B cell (primary cell): ENCODE measurements around the gene SMKR1. TPM values are rescaled to one million over a fixed set of nuclear protein-coding genes. Genes with fewer than 3 reads are reported as not detected.

Experiments
- ATAC-seq: fragments of 200-7000 bp; cut with Tn5 transposase; one replicate; pipeline ENCODE4 v1.10.0; 2021; ENCODE audit warnings: low read depth, mild to moderate bottlenecking, moderate number of reproducible peaks, moderate library complexity
- CTCF ChIA-PET: fragments of 350-600 bp; sonication (Branson Sonifier 250); formaldehyde crosslinking; loops from one replicate; lab custom pipeline; 2021; ENCODE audit warnings: antibody characterized with exemption, inconsistent platforms; lab: Charles Lee
- POLR2A ChIA-PET: fragments of 350-600 bp; sonication (Branson Sonifier 250); formaldehyde crosslinking; loops from one replicate; lab custom pipeline; 2021; ENCODE audit warnings: antibody characterized with exemption; lab: Charles Lee
- DNase-seq: peaks from one replicate; pipeline ENCODE4 v3.0.0; 2013
- H2AFZ ChIP-seq: 2 replicates; pipeline ENCODE4 v1.6.1; 2012; ENCODE audit warnings: mild to moderate bottlenecking, low read depth, low read length; ENCODE audit not compliant: insufficient read depth, poor library complexity, severe bottlenecking
- H3K27ac ChIP-seq, 2 donors: 1 replicate in 1 of 2; 2 replicates in 1 of 2; pipeline ENCODE4 v1.5.1; 2012 to 2013; ENCODE audit warnings: low read length in 2 of 2, mild to moderate bottlenecking in 2 of 2, moderate library complexity in 1 of 2
- H3K27me3 ChIP-seq, 4 experiments: fragments of 200-600 bp in 1 of 4; sonication (generic) in 1 of 4; replicated peaks in 1 of 4; 1 replicate in 2 of 4; 2 replicates in 2 of 4; pipeline versions ENCODE4 v1.6.1 to v1.7.0; 2013 to 2016; ENCODE audit warnings: low read length in 3 of 4, mild to moderate bottlenecking in 2 of 4, mixed read lengths in 1 of 4, moderate library complexity in 1 of 4; ENCODE audit not compliant: insufficient read depth in 4 of 4, control insufficient read depth in 3 of 4; ENCODE audit errors: control extremely low read depth in 1 of 4
- H3K36me3 ChIP-seq, 2 experiments: replicated peaks in 1 of 2; 1 replicate in 1 of 2; 2 replicates in 1 of 2; pipeline versions ENCODE4 v1.6.1 to v1.7.1; 2013; ENCODE audit warnings: low read length in 1 of 2; ENCODE audit not compliant: insufficient read depth in 2 of 2, control insufficient read depth in 1 of 2; ENCODE audit errors: control extremely low read depth in 1 of 2, extremely low read depth in 1 of 2
- H3K4me1 ChIP-seq, 2 donors: fragments of 200-600 bp in 1 of 2; sonication (generic) in 1 of 2; 1 replicate in 1 of 2; 2 replicates in 1 of 2; pipeline versions ENCODE4 v1.5.1 to v1.6.1; 2013 to 2017; ENCODE audit warnings: low read length in 2 of 2; ENCODE audit not compliant: control insufficient read depth in 2 of 2, insufficient read depth in 2 of 2
- H3K4me2 ChIP-seq: replicated peaks from 2 replicates; pipeline ENCODE3; 2012; ENCODE audit warnings: mild to moderate bottlenecking, low read depth, low read length; ENCODE audit not compliant: poor library complexity, severe bottlenecking
- H3K4me3 ChIP-seq, 5 experiments: fragments of 200-600 bp in 1 of 5; sonication (generic) in 1 of 5; 1 replicate in 3 of 5; 2 replicates in 2 of 5; pipeline versions ENCODE4 v1.5.1 to v1.7.0; 2011 to 2016; ENCODE audit warnings: low read length in 4 of 5, mild to moderate bottlenecking in 4 of 5, low read depth in 2 of 5, control low read depth in 1 of 5, moderate library complexity in 1 of 5; ENCODE audit not compliant: insufficient read depth in 1 of 5; ENCODE audit errors: control extremely low read depth in 1 of 5, extremely low read depth in 1 of 5
- H3K79me2 ChIP-seq: fragments of 200-600 bp; sonication (generic); one replicate; pipeline ENCODE4 v1.6.0; 2016; ENCODE audit warnings: low read length; ENCODE audit not compliant: control insufficient read depth, insufficient read depth
- H3K9ac ChIP-seq: fragments of 200-600 bp; sonication (generic); 2 replicates; pipeline ENCODE4 v1.6.1; 2017; ENCODE audit warnings: mild to moderate bottlenecking, low read length, moderate library complexity
- H3K9me3 ChIP-seq, 3 donors: one replicate each; pipeline versions ENCODE4 v1.6.1 to v1.7.1; 2013; ENCODE audit warnings: low read length in 2 of 3; ENCODE audit not compliant: control insufficient read depth in 2 of 3, insufficient read depth in 1 of 3; ENCODE audit errors: control extremely low read depth in 1 of 3
- H4K20me1 ChIP-seq: 2 replicates; pipeline ENCODE4 v1.6.0; 2012; ENCODE audit warnings: mild to moderate bottlenecking, low read length; ENCODE audit not compliant: insufficient read depth, control insufficient read depth, poor library complexity, severe bottlenecking
- H3K27ac Mint-ChIP-seq: one replicate; pipeline ENCODE4 v1.8.0; 2021; ENCODE audit warnings: mixed read lengths
- H3K27me3 Mint-ChIP-seq: one replicate; pipeline ENCODE4 v1.8.0; 2021; ENCODE audit warnings: mixed read lengths
- H3K4me1 Mint-ChIP-seq: one replicate; pipeline ENCODE4 v1.8.0; 2021; ENCODE audit warnings: mixed read lengths
- H3K4me3 Mint-ChIP-seq: one replicate; pipeline ENCODE4 v1.8.0; 2021; ENCODE audit warnings: mixed read lengths
- H3K9me3 Mint-ChIP-seq: one replicate; pipeline ENCODE4 v1.8.0; 2022; ENCODE audit warnings: mixed read lengths; ENCODE audit not compliant: insufficient read depth
- EZH2 ChIP-seq: IDR thresholded peaks from 2 replicates; pipeline ENCODE4 v1.6.1; 2012; ENCODE audit warnings: borderline replicate concordance, low read depth, mild to moderate bottlenecking, moderate library complexity, low read length; ENCODE audit not compliant: insufficient read depth, poor library complexity, severe bottlenecking
- WGBS: methylation state at CpG from one replicate; pipeline ENCODE4 v1.1.5; 2013; ENCODE audit warnings: missing lambda C conversion rate; ENCODE audit not compliant: insufficient coverage; 5-methylcytosine and 5-hydroxymethylcytosine counted together
- intact Hi-C: fragments of 100-400 bp; cut with micrococcal nuclease; formaldehyde crosslinking; loops from one replicate; pipeline ENCODE4 v1.10.0; 2022
- polyA plus RNA-seq: library from polyadenylated mRNA; depleted of rRNA; stranded (reverse); fragments of >200 nt; gene quantifications from 2 replicates; pipeline ENCODE4 v1.2.3, GENCODE V29; 2012
- total RNA-seq, 2 donors: library from RNA; stranded (reverse); fragments of 120-200 nt in 1 of 2; gene quantifications; 1 replicate in 1 of 2; 2 replicates in 1 of 2; pipeline versions ENCODE4 v1.2.3 to v1.2.4, GENCODE V29; 2013 to 2022
- TF ChIP-seq, protein P1 (sequence below): fragments of 200-600 bp; IDR thresholded peaks from one replicate; pipeline ENCODE4 v1.8.0; 2022; ENCODE audit warnings: antibody characterized with exemption, mild to moderate bottlenecking

The SMKR1 gene
- total and polyA plus RNA-seq, 2 donors (not counting 1 experiment from before 2014, with no cell fraction given), result 0.58 to 2.9 TPM

DNA sequence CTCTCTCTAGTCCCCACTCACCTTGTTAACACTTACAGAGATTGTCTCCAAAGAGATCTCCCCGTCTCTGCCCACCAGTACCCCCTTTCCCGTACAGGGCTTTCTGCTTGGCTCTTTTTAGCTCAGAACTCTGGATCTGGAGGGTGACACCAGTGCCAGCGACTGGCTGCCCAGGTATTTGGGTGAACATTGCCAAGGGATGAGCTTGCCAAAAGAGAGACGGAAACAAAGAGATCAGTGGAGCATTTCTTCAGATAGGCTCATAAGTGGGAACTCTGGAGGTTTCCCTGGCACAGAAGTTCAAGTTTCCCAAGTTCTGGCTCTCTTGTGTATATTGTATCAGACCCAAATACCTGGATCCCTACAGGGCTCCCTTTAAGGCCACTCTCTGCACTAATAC, 38.1 kb upstream of the SMKR1 start:
- H3K4me3 Mint-ChIP-seq, result no peak overlapping the region
- TF ChIP-seq, protein P1, sequence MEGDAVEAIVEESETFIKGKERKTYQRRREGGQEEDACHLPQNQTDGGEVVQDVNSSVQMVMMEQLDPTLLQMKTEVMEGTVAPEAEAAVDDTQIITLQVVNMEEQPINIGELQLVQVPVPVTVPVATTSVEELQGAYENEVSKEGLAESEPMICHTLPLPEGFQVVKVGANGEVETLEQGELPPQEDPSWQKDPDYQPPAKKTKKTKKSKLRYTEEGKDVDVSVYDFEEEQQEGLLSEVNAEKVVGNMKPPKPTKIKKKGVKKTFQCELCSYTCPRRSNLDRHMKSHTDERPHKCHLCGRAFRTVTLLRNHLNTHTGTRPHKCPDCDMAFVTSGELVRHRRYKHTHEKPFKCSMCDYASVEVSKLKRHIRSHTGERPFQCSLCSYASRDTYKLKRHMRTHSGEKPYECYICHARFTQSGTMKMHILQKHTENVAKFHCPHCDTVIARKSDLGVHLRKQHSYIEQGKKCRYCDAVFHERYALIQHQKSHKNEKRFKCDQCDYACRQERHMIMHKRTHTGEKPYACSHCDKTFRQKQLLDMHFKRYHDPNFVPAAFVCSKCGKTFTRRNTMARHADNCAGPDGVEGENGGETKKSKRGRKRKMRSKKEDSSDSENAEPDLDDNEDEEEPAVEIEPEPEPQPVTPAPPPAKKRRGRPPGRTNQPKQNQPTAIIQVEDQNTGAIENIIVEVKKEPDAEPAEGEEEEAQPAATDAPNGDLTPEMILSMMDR, result no peak
- no peak for TF ChIP-seq EZH2

DNA sequence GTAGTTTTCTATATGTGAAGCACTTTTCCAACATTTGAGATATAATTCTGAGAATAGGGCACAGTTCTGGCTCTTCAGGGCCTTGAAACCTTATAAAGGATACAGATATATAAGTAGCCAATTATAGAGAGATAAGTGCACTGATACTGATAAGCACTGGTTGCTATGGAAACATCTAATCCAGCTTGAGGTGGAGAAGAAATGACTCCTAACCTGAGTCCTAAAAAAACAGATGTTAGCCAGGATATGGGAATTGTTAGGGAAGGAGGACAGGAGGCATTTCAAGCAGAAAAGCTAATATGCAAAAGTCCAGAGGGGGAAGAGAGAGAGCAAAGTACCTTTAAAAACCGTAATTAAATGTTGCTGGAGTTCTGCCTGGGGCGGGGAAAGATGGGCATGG, 37.3 kb upstream of the SMKR1 start:
- Histone ChIP-seq H2AFZ (no peak overlapping the region), H3K4me3 (no peak overlapping the region), H3K4me1 (no peaks in the 10 kb centered on the region), H3K36me3 (no peaks in the 10 kb centered on the region), H3K4me2 (no peak overlapping the region), H3K27ac (no peak overlapping the region), H3K27me3 (no peaks in the 10 kb centered on the region), H3K9ac (no peak overlapping the region), H4K20me1 (no peaks in the 10 kb centered on the region), H3K79me2 (no peaks in the 10 kb centered on the region), H3K9me3 (no peaks in the 10 kb centered on the region)
- no peak for TF ChIP-seq EZH2
- TF ChIP-seq, protein P1, result no peak
- ChIA-PET CTCF (interaction anchor here (0.6 to 0.8 kb wide), 2 partner anchors 65 to 97 kb away, joined by 3 to 5 read pairs; no protein-coding TSS in a partner anchor), POLR2A (interaction anchor here (0.6 kb wide), 1 partner anchor 177 kb away, joined by 5 read pairs; no protein-coding TSS in a partner anchor)
- no peak overlapping the region for H3K4me3 Mint-ChIP-seq
- WGBS, result no CpG with 5 or more reads among the region's 2 CpGs
- H3K9me3 Mint-ChIP-seq, result no peaks in the 10 kb centered on the region
- DNase-seq (no peak), ATAC-seq (no peak)
- peaks cover 1% of the 10 kb centered on the region for H3K4me1 Mint-ChIP-seq
- no peaks in the 10 kb centered on the region for H3K27me3 Mint-ChIP-seq
- intact Hi-C loops, result no loop called here
- no peak overlapping the region for H3K27ac Mint-ChIP-seq

More for the DNA sequence above, 38.1 kb upstream of the SMKR1 start:
- DNase-seq, result no peak
- Histone ChIP-seq H3K36me3 (no peaks in the 10 kb centered on the region), H2AFZ (no peak overlapping the region), H3K9me3 (no peaks in the 10 kb centered on the region), H3K4me3 (no peak overlapping the region), H3K4me2 (no peak overlapping the region), H4K20me1 (no peaks in the 10 kb centered on the region), H3K4me1 (no peaks in the 10 kb centered on the region), H3K9ac (no peak overlapping the region), H3K79me2 (no peaks in the 10 kb centered on the region), H3K27ac (no peak overlapping the region), H3K27me3 (no peaks in the 10 kb centered on the region)
- ChIA-PET POLR2A (interaction anchor here (0.6 kb wide), 1 partner anchor 178 kb away, joined by 5 read pairs; no protein-coding TSS in a partner anchor), CTCF (interaction anchor here (0.8 kb wide), 1 partner anchor 96 kb away, joined by 5 read pairs; no protein-coding TSS in a partner anchor)
- no peaks in the 10 kb centered on the region for H3K27me3 Mint-ChIP-seq
- no peaks in the 10 kb centered on the region for H3K9me3 Mint-ChIP-seq
- no peak for ATAC-seq
- intact Hi-C loops, result no loop called here
- peaks cover 1% of the 10 kb centered on the region for H3K4me1 Mint-ChIP-seq
- no peak overlapping the region for H3K27ac Mint-ChIP-seq
- 100% methylated on average over 3 of the region's 4 CpGs for WGBS
